SH-SY5Y (cell line): Measurements from ENCODE around the gene TRIM25.

ENCODE experiments used
- GATA2 ChIP-seq: IDR thresholded peaks from 2 replicates; pipeline ENCODE4 v1.6.1; 2011; ENCODE audit warnings: mild to moderate bottlenecking, low read depth, low read length
- GATA3 ChIP-seq: IDR thresholded peaks from 2 replicates; pipeline ENCODE4 v1.6.1; 2011; ENCODE audit warnings: low read depth, mild to moderate bottlenecking, low read length, moderate library complexity

DNA sequence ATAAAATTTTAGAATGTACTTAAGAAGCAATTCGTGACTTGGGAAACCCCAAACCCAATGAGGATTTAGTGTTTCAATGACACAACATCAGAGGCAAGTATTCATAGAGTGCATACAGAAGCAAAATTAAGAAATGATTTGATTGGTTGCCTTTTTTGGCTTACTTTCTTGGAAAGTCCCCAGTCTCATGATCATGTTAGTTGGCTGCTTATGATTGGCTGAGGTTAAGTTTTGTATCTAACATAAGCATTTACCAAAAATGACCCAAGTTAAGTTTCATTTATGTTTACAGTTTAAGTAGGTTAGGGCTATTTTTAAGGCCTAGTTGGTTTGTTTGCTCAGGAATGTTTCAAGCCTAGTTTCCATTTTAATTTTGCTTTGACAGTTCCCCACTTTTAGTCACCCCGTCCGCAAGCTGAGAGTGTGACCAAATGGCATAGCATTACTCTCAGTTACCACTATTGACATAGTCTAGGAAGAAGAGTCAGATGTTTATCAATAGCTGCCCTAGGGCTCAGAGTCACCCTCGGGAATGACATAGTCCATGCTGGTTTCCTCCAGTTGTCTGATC, 43.7 kb downstream of the TRIM25 start:
- TF ChIP-seq GATA3, result no peak
- TF ChIP-seq GATA2, result no peak
